G401 (cell line): ENCODE results near the gene SMPDL3A. TPM values are rescaled to one million over a fixed set of nuclear protein-coding genes. Genes with fewer than 3 reads are reported as not detected.

Experiments
- DNase-seq: peaks from one replicate; pipeline ENCODE4 v3.0.0-alpha.2; 2015; ENCODE audit warnings: low spot score
- in situ Hi-C: cut with HindIII; loops from 2 replicates; pipeline ENCODE4 v1.10.0; 2016; ENCODE audit warnings: low sequenced_read_pairs, mixed read lengths
- total RNA-seq: library from RNA; depleted of rRNA; stranded (reverse); fragments of >200 nt; shearing (Covaris generic); gene quantifications from 2 replicates; pipeline ENCODE4 v1.2.3, GENCODE V29; 2014; rRNA removed

SMPDL3A gene
- total RNA-seq, 1 experiment from 2014 or later: 0.07 TPM

GRCh38 chr6:122832459-122832858 lies 43.4 kb downstream of the SMPDL3A start:
- DNase-seq: no peak
- in situ Hi-C loops: no loop called here

- peak; percentile 68 for DNase-seq
- in situ Hi-C loops: no loop called here
Measured at GRCh38 chr6:122833021-122833491, 44.0 kb downstream of the SMPDL3A start.

GRCh38 chr6:122838060-122838780 lies 49.2 kb downstream of the SMPDL3A start:
- in situ Hi-C loops: loop anchor here (5.0 kb wide), 1 partner anchor 46 kb away; no protein-coding TSS in a partner anchor
- peak; percentile 37 for DNase-seq

- peak; percentile 88 for DNase-seq
- in situ Hi-C loops: loop anchor here (5.0 kb wide), 1 partner anchor 47 kb away; no protein-coding TSS in a partner anchor
Measured at GRCh38 chr6:122839472-122839871, 50.4 kb downstream of the SMPDL3A start.

- no peak for DNase-seq
- in situ Hi-C loops: loop anchor here (5.0 kb wide), 1 partner anchor 48 kb away; no protein-coding TSS in a partner anchor
Measured at GRCh38 chr6:122839906-122840305, 50.8 kb downstream of the SMPDL3A start.

- in situ Hi-C loops: no loop called here
Measured at GRCh38 chr6:122845464-122845863, 56.4 kb downstream of the SMPDL3A start.

GRCh38 chr6:122845916-122846612 lies 57.0 kb downstream of the SMPDL3A start:
- in situ Hi-C loops: no loop called here
- no peak for DNase-seq

More at GRCh38 chr6:122845464-122845863, 56.4 kb downstream of the SMPDL3A start:
- no peak for DNase-seq

- no peak for DNase-seq
- in situ Hi-C loops: no loop called here
Measured at GRCh38 chr6:122853259-122853995, 64.4 kb downstream of the SMPDL3A start.

Other genes with a start within 250 kb of the SMPDL3A start
- gene PKIB, start 178.9 kb upstream of the SMPDL3A start, total RNA-seq: not detected in 2 replicates
- not detected in 2 replicates for gene FABP7, start 9.5 kb upstream of the SMPDL3A start, total RNA-seq
- not detected in 2 replicates for gene CLVS2, start 207.0 kb downstream of the SMPDL3A start, total RNA-seq